ENCODE data around the gene ZNF446. TPM values are rescaled to one million over a fixed set of nuclear protein-coding genes. Genes with fewer than 3 reads are reported as not detected.
"Not testable (repeated sequence)": the region's sequence is repeated elsewhere in the genome, so short reads cannot be mapped to it uniquely, and the experiment has no call there.

ZNF446 gene
- total RNA-seq, 3 donors from 2014 or later, result 10.2 to 23.4 (median 20.0) TPM

DNA sequence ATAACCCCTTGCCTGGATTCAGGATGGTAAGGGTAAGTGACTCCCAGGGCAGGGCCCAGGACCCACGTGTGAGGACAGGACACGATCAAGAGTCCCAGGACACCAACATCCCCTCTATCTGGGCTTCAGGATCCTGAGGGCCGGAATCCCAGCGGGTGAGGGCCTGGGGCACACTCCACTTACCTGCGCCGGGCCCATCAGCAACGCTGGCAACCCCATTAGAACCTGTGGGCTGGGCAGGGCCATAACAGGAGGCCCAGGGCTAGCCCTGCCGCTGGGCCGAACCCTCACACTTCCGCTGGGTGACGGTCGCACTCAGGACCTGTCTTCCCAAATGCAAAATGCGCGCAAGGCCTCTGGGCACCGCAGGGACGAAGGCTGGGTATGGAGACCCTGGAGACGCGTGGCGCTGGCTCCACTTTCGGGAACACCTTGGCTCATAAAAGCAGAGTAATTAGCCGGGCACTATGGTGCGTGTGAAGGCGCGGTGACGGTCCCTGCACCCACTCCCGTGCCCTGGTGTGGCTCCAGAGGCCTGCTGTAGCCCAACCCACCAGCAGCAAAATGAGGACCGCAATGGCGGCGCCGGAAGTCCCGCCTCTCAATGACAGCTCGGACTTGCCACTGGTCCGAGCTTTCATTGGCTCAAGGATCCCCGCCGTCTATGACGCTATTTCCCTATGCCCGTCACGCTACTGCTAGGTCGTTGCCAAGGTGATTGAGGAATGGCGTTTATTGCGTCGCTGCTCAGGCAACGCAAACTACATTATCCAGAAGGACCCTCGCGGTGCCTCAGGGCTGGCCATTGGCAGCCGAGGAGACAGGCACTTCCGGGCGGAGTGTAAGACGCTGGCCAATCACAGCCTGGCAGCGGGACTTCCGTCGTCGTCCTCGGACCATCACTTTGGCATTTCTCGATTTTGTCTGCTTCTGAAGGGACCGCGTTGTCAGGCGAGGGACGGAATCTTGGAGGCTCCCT is 36.3 kb upstream of the ZNF446 start, which contains the start of gene ZNF132:
TSS of gene ZNF132 (minus strand) at position 578 of the 979 bp plus-strand sequence. CDS start at position 246, 332 bp downstream.
- Histone ChIP-seq H3K9me3 (peaks cover 46 to 47% of the 10 kb centered on the region in 2 donors), H3K36me3 (peaks cover 15% of the 10 kb centered on the region), H3K27me3 (no peaks in the 10 kb centered on the region), H3K4me1 (no peaks in the 10 kb centered on the region), H3K4me3 (peak within 1 kb of the TSS; percentile 64 to 92 (median 68)), H3K27ac (peak within 1 kb of the TSS; percentile 75 to 90)
- DNase-seq (ENCODE audit: low spot score in 2 of 2), result peak; percentile 92 to 99
- intact Hi-C loops (cut with DNase I; ENCODE audit: low total_unique reads), result no loop called here
- TF ChIP-seq POLR2A (IDR thresholded peaks at IDR 0.05), result no peak
- TF ChIP-seq, protein P1, sequence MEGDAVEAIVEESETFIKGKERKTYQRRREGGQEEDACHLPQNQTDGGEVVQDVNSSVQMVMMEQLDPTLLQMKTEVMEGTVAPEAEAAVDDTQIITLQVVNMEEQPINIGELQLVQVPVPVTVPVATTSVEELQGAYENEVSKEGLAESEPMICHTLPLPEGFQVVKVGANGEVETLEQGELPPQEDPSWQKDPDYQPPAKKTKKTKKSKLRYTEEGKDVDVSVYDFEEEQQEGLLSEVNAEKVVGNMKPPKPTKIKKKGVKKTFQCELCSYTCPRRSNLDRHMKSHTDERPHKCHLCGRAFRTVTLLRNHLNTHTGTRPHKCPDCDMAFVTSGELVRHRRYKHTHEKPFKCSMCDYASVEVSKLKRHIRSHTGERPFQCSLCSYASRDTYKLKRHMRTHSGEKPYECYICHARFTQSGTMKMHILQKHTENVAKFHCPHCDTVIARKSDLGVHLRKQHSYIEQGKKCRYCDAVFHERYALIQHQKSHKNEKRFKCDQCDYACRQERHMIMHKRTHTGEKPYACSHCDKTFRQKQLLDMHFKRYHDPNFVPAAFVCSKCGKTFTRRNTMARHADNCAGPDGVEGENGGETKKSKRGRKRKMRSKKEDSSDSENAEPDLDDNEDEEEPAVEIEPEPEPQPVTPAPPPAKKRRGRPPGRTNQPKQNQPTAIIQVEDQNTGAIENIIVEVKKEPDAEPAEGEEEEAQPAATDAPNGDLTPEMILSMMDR (IDR thresholded peaks at IDR 0.05), result no peak
- TF ChIP-seq POLR2AphosphoS5 (IDR thresholded peaks at IDR 0.05), result peak; percentile 85 to 96 (median 87)

DNA sequence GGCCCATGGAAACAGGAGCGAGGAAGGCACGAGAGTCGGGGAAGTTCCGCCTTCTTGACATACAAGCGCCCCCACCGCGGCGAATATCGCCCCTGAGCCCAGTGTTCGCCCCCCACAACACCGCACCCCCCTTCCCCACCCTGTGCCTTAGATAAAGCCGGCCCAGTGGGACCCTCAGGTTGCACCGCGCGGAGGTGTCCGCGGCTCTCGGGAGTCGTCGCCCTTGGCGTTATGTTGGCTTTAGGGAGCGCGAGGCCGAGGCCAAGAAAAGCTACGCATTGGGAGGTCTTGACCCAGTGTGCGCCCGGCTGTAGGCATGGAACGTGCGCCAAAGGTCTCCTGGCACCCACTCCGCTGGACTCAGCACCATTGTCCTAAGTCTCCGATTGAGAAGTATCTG is 35.6 kb upstream of the ZNF446 start:
- H3K9me3 ChIP-seq, result peaks cover 39 to 40% of the 10 kb centered on the region in 2 donors
- peak overlapping the region; percentile 64 to 92 (median 68) for H3K4me3 ChIP-seq
- DNase-seq (ENCODE audit: low spot score in 2 of 2), result no peak
- no peaks in the 10 kb centered on the region for H3K27me3 ChIP-seq
- intact Hi-C loops (cut with DNase I; ENCODE audit: low total_unique reads), result no loop called here
- peak overlapping the region; percentile 75 to 90 for H3K27ac ChIP-seq
- peaks cover 8% of the 10 kb centered on the region for H3K36me3 ChIP-seq
- H3K4me1 ChIP-seq, result no peaks in the 10 kb centered on the region
- TF ChIP-seq, protein P1 (IDR thresholded peaks at IDR 0.05), result no peak
- TF ChIP-seq POLR2AphosphoS5 (IDR thresholded peaks at IDR 0.05), result no peak
- TF ChIP-seq POLR2A (IDR thresholded peaks at IDR 0.05), result no peak

DNA sequence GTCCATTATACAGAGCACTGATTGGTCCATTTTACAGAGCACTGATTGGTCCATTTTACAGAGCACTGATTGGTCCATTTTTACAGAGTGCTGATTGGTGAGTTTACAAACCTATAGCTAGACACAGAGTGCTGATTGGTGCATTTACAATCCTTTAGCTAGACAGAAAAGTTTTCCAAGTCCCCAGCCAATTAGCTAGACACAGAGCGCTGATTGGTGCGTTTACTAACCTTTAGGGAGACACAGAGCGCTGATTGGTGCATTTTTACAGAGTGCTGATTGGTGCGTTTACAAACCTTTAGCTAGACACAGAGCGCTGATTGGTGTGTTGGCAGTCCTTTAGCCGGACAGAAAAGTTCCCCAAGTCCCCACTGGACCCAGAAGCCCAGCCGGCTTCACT is 33.2 kb upstream of the ZNF446 start:
- H3K9me3 ChIP-seq, result peaks cover 15 to 17% of the 10 kb centered on the region in 2 donors
- DNase-seq (ENCODE audit: low spot score in 2 of 2); H3K4me3 ChIP-seq; intact Hi-C loops (cut with DNase I; ENCODE audit: low total_unique reads); H3K4me1 ChIP-seq; H3K27ac ChIP-seq; H3K27me3 ChIP-seq; H3K36me3 ChIP-seq: not testable (repeated sequence)

DNA sequence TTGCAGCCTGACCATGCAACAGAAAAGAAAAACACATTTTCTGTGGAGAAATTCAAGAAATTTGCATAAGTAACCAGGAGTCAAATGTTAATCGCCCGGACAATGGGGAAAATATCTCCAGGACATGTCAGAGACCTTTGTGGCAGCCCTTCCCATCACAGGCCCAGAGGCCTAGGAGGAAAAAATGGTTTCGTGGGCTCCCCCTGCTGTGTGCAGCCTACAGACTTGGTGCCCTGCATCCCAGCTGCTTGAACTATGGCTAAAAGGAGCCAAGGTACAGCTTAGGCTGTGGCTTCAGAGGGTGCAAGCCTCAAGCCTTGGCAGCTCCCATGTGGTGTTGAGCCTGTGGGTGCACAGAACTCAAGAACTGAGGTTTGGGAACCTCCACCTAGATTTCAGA is 27.3 kb upstream of the ZNF446 start:
- H3K36me3 ChIP-seq; H3K4me1 ChIP-seq; H3K27me3 ChIP-seq; DNase-seq (ENCODE audit: low spot score in 2 of 2); H3K9me3 ChIP-seq; H3K4me3 ChIP-seq; H3K27ac ChIP-seq; intact Hi-C loops (cut with DNase I; ENCODE audit: low total_unique reads): not testable (repeated sequence)

DNA sequence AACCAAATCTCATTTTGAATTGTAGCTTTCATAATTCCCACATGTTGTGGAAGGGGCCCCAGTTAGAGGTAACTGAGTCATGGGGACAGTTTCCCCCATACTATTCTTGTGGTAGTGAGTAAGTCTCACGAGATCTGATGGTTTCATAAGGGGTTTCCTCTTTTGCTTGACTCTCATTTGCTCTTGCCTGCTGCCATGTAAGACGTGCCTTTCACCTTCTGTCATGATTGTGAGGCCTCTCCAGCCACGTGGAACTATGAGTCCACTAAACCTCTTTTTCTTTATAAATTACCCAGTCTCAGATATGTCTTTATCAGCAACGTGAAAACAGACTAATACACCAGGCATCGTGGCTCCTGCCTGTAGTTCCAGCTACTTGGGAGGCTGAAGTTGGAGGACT is 26.2 kb upstream of the ZNF446 start:
- not testable (repeated sequence) for H3K4me3 ChIP-seq; H3K36me3 ChIP-seq; H3K27me3 ChIP-seq; H3K9me3 ChIP-seq; H3K4me1 ChIP-seq; DNase-seq (ENCODE audit: low spot score in 2 of 2); H3K27ac ChIP-seq
- intact Hi-C loops (cut with DNase I; ENCODE audit: low total_unique reads), result loop anchor here (1.0 kb wide), 1 partner anchor 27 kb away; no protein-coding TSS in a partner anchor

DNA sequence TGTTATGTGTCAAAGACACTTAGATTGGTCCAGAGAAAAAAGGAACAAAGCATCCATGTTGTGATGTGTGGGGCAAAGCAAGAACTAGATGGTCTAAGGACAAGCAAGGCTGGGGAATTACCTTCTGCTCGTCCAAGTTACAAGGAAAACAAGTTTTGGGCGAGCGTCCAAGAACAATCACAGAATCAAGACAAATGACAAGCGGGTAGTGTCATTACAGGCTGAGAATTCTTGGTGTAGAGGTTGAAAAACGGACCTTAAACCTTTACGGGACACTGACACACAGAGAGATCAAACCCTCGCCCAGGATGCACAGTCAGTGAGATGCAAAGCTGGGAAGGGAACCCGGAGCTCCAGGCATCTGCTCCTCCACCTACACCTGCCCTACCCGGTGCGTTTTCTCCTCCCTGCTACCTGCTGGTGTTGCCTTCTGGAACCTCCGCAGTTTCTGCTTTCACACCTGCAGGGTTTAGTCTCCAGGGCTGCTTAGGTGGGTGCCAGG is 25.2 kb upstream of the ZNF446 start:
- Histone ChIP-seq H3K4me1 (no peaks in the 10 kb centered on the region), H3K36me3 (no peaks in the 10 kb centered on the region), H3K9me3 (no peaks in the 10 kb centered on the region), H3K27ac (peak overlapping the region; percentile 78 to 89), H3K27me3 (peaks cover 0 to 4% of the 10 kb centered on the region in 2 donors), H3K4me3 (peak overlapping the region; percentile 88 to 99 (median 94))
- no peak for DNase-seq (ENCODE audit: low spot score in 2 of 2)
- intact Hi-C loops (cut with DNase I; ENCODE audit: low total_unique reads), result loop anchor here (1.0 kb wide), 1 partner anchor 26 kb away; no protein-coding TSS in a partner anchor
- TF ChIP-seq POLR2AphosphoS5 (IDR thresholded peaks at IDR 0.05) (no peak), POLR2A (IDR thresholded peaks at IDR 0.05) (no peak)
- TF ChIP-seq, protein P1 (IDR thresholded peaks at IDR 0.05), result no peak
